Esophagus muscularis mucosa (tissue), 3 donors: Measurements from ENCODE around the gene TMC4.

Experiments used
- POLR2AphosphoS5 ChIP-seq, 2 donors: sonication (generic); formaldehyde crosslinking; IDR thresholded peaks; one replicate each; pipeline ENCODE4 v1.6.1; 2017; ENCODE audit warnings: antibody characterized with exemption in 2 of 2
- TF ChIP-seq, protein P1 (sequence below), 3 experiments: fragments of 200-600 bp in 2 of 3; fragments of 450-650 bp in 1 of 3; sonication (generic) in 2 of 3; IDR thresholded peaks; one replicate each; pipeline ENCODE4 v1.5.1; 2017 to 2019; ENCODE audit warnings: antibody characterized with exemption in 3 of 3, mild to moderate bottlenecking in 2 of 3, moderate library complexity in 1 of 3

GRCh38 chr19:54178581-54179261 lies 5.8 kb upstream of the TMC4 start:
- TF ChIP-seq POLR2AphosphoS5 (IDR thresholded peaks at IDR 0.05) = no peak
- TF ChIP-seq, protein P1, sequence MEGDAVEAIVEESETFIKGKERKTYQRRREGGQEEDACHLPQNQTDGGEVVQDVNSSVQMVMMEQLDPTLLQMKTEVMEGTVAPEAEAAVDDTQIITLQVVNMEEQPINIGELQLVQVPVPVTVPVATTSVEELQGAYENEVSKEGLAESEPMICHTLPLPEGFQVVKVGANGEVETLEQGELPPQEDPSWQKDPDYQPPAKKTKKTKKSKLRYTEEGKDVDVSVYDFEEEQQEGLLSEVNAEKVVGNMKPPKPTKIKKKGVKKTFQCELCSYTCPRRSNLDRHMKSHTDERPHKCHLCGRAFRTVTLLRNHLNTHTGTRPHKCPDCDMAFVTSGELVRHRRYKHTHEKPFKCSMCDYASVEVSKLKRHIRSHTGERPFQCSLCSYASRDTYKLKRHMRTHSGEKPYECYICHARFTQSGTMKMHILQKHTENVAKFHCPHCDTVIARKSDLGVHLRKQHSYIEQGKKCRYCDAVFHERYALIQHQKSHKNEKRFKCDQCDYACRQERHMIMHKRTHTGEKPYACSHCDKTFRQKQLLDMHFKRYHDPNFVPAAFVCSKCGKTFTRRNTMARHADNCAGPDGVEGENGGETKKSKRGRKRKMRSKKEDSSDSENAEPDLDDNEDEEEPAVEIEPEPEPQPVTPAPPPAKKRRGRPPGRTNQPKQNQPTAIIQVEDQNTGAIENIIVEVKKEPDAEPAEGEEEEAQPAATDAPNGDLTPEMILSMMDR (IDR thresholded peaks at IDR 0.05) = no peak
